ENCODE results near the gene LRRC4B. TPM values are rescaled to one million over a fixed set of nuclear protein-coding genes. Genes with fewer than 3 reads are reported as not detected.
"Not testable (repeated sequence)": the region's sequence is repeated elsewhere in the genome, so short reads cannot be mapped to it uniquely, and the experiment has no call there.

Gene LRRC4B, protein sequence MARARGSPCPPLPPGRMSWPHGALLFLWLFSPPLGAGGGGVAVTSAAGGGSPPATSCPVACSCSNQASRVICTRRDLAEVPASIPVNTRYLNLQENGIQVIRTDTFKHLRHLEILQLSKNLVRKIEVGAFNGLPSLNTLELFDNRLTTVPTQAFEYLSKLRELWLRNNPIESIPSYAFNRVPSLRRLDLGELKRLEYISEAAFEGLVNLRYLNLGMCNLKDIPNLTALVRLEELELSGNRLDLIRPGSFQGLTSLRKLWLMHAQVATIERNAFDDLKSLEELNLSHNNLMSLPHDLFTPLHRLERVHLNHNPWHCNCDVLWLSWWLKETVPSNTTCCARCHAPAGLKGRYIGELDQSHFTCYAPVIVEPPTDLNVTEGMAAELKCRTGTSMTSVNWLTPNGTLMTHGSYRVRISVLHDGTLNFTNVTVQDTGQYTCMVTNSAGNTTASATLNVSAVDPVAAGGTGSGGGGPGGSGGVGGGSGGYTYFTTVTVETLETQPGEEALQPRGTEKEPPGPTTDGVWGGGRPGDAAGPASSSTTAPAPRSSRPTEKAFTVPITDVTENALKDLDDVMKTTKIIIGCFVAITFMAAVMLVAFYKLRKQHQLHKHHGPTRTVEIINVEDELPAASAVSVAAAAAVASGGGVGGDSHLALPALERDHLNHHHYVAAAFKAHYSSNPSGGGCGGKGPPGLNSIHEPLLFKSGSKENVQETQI
- 1.1 and 1.7 TPM in 2 replicates for total RNA-seq (2014; rRNA removed; shearing (Covaris generic); ENCODE audit: low replicate concordance)

DNA sequence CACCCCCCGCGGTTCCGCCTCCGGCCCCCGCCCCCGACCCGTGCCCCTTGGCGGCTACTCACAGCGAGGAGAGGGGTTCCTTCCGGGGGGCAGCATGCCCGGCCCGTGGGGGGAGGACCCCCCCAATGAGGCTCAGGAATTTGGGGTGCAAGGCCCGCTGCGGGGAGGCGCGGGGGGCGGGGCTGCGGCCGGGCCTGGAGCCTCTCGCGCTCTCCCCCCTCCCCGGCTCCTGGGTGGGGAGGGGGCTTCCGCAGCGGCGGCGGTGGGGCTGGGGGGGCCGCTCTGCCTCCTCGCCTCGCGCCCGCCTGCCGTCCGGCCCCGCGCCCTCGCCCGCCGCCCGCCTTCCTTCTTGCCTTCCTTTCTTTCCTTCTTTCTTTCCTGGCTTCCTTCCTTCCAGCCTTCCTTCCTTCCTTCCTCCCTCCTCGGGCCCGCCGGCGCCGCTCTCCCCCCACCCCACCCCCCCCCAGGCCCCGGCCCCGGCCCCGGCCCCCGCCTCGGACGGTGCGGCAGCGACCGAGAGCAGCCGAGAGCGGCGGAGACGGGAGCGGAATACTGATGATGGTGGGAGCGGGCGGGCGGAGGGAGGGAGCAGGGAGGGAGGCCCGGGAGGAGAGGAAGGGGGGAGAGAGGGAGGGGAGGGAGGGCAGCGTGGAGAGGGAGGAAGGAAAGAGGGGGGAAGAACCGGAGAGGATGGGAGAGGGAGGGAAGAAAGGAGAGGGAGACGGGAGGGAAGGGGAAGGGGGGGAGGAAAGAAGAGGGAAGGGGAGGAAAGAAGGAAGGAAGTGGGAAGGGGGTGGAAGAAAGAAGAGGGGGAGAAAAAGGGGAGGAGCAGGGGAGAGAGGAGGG is at the start of gene LRRC4B:
Gene LRRC4B (minus strand): TSS at position 554 of the 846 bp plus-strand sequence. CDS start 19,597 bp downstream, outside the sequence.
- H3K36me3 ChIP-seq: no peaks in the 10 kb centered on the region
- H3K4me3 ChIP-seq: no peak within 1 kb of the TSS
- H3K27me3 ChIP-seq: peaks cover 28% of the 10 kb centered on the region
- DNase-seq: peak; percentile 20
- H3K9me3 ChIP-seq: no peaks in the 10 kb centered on the region

DNA sequence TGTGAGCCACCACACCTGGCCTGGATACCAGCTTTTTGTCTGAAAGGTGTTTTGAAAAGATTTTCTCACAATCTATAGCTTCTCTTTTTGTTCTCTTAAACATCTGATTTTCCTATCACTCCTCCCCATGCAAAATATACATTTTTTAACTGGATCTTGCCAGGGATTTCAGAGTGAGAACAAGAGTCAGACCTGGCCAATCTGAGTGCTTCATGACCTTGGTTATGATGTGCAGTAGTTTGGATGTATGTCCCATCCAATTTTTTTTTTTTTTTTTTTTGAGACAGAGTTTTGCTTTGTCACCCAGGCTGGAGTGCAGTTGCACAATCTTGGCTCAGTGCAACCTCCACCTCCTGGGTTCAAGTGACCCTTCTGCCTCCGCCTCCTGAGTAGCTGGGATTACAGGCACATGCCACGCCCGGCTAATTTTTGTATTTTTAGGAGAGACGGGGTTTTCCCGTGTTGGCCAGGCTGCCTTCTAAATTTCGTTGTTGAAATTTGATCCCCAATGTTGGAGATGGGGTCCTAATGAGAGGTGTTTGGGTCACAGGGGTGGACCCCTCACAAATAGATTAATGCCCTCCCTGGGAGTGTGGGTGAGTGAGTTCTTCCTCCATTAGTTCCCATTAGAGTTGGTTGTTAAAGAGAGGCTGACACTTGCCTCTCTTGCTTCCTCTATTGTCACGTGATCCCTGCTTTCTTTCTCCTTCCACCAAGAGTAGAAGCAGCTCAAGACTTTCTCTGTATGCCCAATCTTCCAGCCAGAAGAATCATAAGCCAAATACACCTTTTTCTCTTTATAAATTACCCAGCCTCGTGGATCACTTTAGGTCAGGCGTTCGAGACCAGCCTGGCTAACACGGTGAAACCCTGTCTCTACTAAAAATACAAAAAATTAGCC is 44.5 kb upstream of the LRRC4B start:
- H3K36me3 ChIP-seq, H3K9me3 ChIP-seq, DNase-seq, H3K4me3 ChIP-seq, H3K27me3 ChIP-seq: not testable (repeated sequence)

- Histone ChIP-seq H3K4me3 (no peak overlapping the region), H3K27me3 (peaks cover 2% of the 10 kb centered on the region; the same call in 1 of the 2 replicates), H3K36me3 (no peaks in the 10 kb centered on the region), H3K9me3 (no peaks in the 10 kb centered on the region)
- peak; percentile 87 for DNase-seq
Observed at GRCh38 chr19:50607874-50608785, 39.9 kb upstream of the LRRC4B start.

DNA sequence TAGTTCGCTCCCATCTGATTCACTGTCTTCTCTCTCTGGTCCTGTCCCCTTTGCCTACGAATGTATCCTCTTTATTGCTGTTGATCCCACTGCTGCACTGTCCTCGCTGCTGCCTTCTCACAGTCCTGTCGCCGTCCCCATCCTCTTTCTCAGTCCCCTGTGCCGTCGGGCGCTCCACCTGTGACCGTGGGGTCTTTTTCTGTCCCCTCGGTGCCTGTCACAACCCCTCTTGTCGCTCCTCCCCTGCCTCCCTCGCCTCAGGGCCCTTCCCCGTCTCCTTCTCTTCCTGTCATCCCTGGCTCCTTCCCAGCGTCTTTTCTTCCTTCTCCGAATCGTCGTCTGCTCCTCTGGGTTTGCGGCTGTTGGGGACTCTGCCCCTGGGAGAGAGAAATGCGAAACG is 39.2 kb upstream of the LRRC4B start:
- no peak for DNase-seq
- H3K36me3 ChIP-seq: no peaks in the 10 kb centered on the region
- peaks cover 8% of the 10 kb centered on the region for H3K27me3 ChIP-seq
- no peaks in the 10 kb centered on the region for H3K9me3 ChIP-seq
- no peak overlapping the region for H3K4me3 ChIP-seq

- not testable (repeated sequence) for H3K9me3 ChIP-seq, H3K36me3 ChIP-seq, DNase-seq, H3K4me3 ChIP-seq
- H3K27me3 ChIP-seq: peaks cover 20% of the 10 kb centered on the region
Observed at GRCh38 chr19:50606059-50606836, 38.0 kb upstream of the LRRC4B start.

DNA sequence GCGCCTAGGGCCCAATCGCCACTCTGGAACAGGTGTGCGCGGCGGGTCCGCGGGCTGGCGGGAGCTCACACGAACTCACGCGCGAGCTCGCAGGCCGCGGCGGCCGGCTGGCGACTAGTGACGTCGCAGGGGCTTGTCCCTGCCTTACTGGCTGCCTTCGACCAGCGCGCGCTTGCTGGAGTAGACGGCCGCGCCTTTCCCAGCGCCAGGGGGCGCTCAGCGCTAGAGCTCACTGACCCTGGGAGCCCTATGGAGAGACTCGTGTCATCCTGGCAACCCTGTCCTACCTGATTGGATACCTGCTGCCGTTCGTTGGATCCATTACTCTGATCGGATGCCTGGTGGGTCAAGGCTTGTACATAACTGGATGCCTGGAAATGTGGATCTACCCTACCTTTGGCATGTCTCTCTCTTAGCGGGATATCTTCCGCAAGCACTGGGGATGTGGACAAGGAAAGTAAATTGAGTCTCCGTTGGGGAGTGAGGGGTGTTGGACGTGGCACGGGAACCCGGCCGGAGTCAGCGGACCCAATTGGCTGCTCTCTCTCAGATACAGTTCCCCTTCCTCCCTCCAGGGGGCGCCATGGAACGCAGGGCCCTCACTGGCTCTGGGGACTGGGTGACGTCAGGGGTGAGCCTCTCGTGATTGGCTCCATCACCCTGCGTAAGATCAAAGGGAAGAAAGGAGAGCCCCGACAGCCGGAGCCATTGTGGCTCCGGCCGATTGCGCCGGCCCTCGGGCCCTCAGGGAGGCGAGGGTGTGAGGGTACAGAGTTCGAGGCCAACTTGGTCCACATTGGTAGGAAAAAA is 36.2 kb upstream of the LRRC4B start:
- H3K36me3 ChIP-seq, H3K9me3 ChIP-seq, H3K4me3 ChIP-seq: not testable (repeated sequence)
- peak; percentile 23 for DNase-seq
- peaks cover 31% of the 10 kb centered on the region for H3K27me3 ChIP-seq

DNA sequence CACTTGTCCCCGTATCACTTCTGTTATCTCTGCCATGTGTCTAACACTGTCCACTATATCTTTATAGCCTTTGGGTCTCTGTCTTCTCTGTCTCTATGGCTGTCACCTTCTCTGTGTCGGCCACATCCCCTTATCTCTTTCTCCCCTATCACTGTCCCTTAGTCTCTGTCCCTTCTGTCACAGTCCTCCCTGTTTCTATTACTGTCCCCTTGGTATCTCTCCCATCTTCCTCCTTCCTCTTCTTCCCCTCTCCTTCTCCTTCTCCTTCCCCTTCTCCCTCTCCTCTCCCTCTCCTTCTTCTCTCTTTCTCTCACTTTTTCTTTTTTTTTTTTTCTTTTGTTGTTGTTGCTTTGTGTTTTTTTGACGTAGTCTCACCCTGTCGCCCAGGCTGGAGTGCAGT is 34.7 kb upstream of the LRRC4B start:
- H3K4me3 ChIP-seq: no peak overlapping the region
- peaks cover 34% of the 10 kb centered on the region for H3K27me3 ChIP-seq
- H3K9me3 ChIP-seq: no peaks in the 10 kb centered on the region
- no peaks in the 10 kb centered on the region for H3K36me3 ChIP-seq
- no peak for DNase-seq

- H3K27me3 ChIP-seq: peaks cover 34% of the 10 kb centered on the region
- no peak for DNase-seq
- no peaks in the 10 kb centered on the region for H3K9me3 ChIP-seq
- H3K36me3 ChIP-seq: no peaks in the 10 kb centered on the region
- no peak overlapping the region for H3K4me3 ChIP-seq
Observed at GRCh38 chr19:50602496-50602895, 34.3 kb upstream of the LRRC4B start.

DNA sequence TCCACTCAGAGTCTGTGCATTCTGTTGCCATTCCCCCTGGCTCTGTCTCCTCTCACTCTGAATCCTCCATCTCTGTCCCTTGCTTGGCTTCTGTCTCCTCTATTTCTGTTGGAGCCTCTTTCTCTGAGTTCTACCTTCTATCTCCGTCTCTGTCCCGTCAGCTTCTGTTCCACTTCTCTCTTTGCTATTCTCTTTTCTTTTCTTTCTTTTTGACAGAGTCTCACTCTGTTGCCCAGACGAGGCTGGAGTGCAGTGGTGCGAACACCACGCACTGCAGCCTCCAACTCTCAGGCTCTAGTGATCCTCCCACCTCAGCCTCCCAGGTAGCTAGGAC is 33.8 kb upstream of the LRRC4B start:
- DNase-seq: no peak
- Histone ChIP-seq H3K36me3 (no peaks in the 10 kb centered on the region), H3K27me3 (peaks cover 34% of the 10 kb centered on the region), H3K9me3 (no peaks in the 10 kb centered on the region), H3K4me3 (no peak overlapping the region)

DNA sequence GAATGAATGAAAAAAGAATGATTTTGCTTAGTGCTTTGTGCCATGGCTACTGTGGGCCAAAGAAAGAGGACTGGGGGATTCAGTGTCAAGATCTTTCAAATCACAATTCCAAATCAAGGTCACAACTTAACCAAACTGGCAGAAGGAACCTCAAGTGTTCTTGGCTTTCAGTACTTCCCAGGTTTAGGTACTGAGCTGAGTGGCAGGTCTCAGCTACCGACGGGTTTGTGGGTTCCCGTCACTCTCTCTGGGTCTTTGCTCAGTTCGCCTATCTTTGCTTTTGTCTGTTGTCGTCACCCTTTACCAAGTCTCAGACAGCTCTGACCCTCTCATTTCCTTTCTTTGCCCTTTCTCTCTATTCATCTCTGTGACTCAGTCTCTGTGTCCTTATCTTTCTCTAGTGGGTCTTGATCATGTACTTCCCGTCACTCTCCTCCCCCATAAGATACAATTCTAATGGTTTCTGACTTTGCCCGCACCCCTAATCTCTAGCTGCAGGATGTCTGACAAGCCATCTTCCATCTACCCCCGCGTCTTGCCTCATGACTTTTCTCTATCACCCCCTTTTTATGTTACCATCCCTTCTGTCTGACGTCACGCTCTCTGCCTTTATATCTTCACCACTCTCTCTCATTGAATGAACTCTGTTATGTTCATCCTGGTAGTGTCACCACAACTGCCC is 33.3 kb upstream of the LRRC4B start:
- H3K27me3 ChIP-seq: peaks cover 34% of the 10 kb centered on the region
- no peaks in the 10 kb centered on the region for H3K9me3 ChIP-seq
- no peaks in the 10 kb centered on the region for H3K36me3 ChIP-seq
- DNase-seq: no peak
- H3K4me3 ChIP-seq: no peak overlapping the region

GRCh38 chr19:50599427-50599826 is 31.2 kb upstream of the LRRC4B start:
- no peak for DNase-seq
- Histone ChIP-seq H3K4me3 (no peak overlapping the region), H3K9me3 (no peaks in the 10 kb centered on the region), H3K36me3 (no peaks in the 10 kb centered on the region), H3K27me3 (peaks cover 34% of the 10 kb centered on the region)

DNA sequence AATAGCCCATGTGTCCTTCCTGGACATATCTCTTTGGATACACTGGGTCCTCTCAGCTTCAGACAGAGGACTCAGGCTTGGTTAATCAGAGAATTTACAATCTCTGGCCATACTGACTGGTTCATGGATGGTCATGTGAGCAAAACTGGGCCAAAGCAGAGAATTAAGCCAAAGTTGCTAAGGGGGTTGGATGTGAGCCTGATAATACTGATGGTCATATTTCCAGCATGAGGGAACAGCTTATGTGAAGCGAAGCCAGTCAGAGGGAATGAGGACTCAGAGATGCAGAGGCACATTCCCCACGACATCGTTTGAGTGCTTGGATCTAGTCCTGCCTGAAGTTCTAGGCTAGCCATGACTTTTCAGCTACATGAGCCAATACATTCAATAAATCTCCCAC is 22.0 kb upstream of the LRRC4B start:
- Histone ChIP-seq H3K36me3 (no peaks in the 10 kb centered on the region), H3K4me3 (no peak overlapping the region), H3K9me3 (no peaks in the 10 kb centered on the region), H3K27me3 (peaks cover 11% of the 10 kb centered on the region; the same call in 1 of the 2 replicates)
- no peak for DNase-seq

- H3K9me3 ChIP-seq, H3K36me3 ChIP-seq, H3K27me3 ChIP-seq, DNase-seq, H3K4me3 ChIP-seq: not testable (repeated sequence)
Observed at GRCh38 chr19:50581795-50582660, 13.8 kb upstream of the LRRC4B start.

Measured in MG63 (cell line).